ENCODE data around the gene FAAP24.
A peak's percentile ranks its signal among the peaks of the same experiment; 100 is the strongest.
"Not testable (repeated sequence)": the region's sequence is repeated elsewhere in the genome, so short reads cannot be mapped to it uniquely, and the experiment has no call there.

The FAAP24 gene, protein sequence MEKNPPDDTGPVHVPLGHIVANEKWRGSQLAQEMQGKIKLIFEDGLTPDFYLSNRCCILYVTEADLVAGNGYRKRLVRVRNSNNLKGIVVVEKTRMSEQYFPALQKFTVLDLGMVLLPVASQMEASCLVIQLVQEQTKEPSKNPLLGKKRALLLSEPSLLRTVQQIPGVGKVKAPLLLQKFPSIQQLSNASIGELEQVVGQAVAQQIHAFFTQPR

DNA sequence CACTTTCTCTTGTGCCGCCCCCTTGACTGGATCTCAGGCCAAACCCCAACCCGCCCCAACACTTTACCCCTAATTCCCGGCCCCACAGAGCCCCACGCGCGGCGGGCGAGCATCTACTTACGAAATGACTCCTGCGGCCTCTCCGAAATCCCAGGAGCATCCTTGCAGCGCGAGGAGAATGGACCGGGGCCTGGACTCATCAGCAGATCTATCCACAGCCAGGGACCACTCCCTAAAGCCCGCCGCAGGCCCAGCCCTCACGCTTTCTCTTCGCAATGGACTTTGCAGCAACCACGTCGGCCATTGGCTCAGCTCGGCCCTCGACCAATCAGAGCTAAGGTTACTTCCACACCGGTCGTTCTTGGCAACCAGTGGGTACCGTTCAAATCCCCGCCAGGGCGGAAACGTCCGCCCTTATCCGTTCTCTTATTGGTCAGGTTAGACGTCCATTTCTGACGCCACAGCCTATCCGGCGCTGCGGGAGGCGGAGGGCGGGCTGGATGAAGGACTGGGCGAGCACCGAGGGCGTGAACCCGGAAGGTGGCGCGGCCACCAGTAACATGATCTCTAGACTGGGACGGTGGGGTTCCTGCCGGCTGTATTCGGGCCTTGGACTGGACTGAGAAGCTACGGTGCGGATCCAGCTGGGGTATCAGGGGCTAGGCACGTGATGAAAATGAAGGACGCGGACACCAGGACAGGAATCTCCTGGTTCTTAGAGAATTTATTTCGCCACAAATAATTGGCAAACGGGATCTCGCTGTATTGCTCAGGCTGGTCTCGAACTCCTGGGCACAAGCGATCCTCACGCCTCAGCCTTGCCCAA is at the start of gene FAAP24, which contains the start of gene CEP89:
TSS of gene FAAP24 (plus strand) at position 528 of the 826 bp plus-strand sequence. CDS start 955 bp downstream, outside the sequence.
TSS of gene CEP89 (minus strand) at position 244 of the 826 bp plus-strand sequence. CDS start at position 160, 84 bp downstream.
- peak; percentile 98 for DNase-seq

DNA sequence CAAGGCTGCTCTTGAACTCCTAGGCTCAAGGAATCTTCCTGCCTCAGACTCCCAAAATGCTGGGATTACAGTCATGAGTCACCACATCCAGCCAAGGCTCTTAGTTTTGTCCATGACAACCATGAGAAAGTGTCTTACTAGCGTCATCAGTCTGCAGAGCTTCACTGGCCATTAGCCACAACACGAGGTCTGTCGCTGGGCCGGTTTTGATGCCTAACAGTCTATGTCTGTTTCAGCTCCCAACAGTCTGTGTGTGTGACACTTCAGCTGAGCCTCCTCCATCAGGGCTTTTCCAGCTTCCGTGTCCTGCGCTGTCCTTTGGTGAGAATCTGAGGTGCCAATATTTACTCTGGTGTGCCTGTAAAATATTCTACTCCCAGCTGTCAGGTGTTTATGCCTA is 47.8 kb upstream of the FAAP24 start:
- DNase-seq = no peak

DNA sequence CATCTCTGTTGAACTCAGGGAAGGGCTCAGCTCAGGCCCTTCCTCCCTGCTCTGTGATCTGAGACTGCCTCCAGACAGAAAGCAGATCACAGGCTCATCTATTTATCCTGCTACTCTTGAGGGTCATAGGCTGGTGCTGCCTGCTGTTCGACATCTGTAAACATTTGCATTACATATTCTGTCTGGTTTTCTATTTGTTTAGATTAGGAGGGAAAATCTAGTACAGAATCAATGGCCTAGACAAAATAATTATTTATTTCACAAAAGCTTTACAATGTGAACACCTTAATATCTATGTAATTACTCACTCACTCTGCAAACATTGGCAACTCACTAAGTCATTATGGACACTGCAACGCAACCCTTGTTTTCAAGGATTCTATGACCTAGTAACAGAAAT is 43.2 kb upstream of the FAAP24 start:
- DNase-seq = no peak

- no peak for DNase-seq
Observed at GRCh38 chr19:32930567-32930966, 41.5 kb upstream of the FAAP24 start.

- DNase-seq = no peak
Observed at GRCh38 chr19:32933571-32933970, 38.5 kb upstream of the FAAP24 start.

- no peak for DNase-seq
Observed at GRCh38 chr19:32935629-32936028, 36.4 kb upstream of the FAAP24 start.

GRCh38 chr19:32936065-32936464 is 36.0 kb upstream of the FAAP24 start:
- no peak for DNase-seq

GRCh38 chr19:32941273-32941672 is 30.8 kb upstream of the FAAP24 start:
- DNase-seq = not testable (repeated sequence)

DNA sequence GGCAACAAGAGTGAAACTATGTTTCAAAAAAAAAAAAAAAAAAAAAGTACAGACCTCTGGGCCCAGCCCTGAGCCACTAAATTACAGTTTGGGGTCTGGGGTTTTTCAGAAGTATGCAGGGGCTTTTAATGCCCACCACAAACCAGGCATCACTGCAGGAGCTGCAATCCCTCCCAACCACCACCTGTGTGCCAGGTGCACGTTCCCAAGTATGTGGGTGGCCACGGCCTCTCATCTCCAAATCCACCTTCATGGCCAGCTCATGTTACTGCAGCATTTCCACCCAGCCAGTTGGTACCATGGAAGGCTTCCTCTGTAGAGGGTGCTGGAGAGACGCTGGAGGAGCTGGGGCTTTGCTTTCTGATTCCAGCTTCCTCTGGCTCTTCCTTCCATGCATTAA is 26.8 kb upstream of the FAAP24 start:
- no peak for DNase-seq

DNA sequence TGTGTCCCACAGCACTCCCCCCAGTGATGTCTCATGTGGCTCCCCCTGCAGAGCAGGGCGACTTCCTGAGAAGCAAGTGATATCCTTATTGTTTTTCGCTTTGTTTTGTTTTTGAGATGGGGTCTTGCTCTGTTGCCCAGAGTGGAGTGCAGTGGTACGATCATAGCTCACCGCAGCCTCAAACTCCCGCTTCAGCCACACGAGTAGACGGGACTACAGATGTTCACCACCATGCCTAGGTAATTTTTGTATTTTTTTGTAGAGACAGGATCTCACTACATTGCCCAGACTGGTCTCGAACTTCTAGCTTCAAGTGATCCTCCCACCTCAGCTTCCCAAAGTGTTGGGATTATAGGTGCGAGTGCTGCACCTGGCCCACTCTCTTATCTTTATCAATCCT is 5.3 kb upstream of the FAAP24 start:
- no peak for DNase-seq

DNA sequence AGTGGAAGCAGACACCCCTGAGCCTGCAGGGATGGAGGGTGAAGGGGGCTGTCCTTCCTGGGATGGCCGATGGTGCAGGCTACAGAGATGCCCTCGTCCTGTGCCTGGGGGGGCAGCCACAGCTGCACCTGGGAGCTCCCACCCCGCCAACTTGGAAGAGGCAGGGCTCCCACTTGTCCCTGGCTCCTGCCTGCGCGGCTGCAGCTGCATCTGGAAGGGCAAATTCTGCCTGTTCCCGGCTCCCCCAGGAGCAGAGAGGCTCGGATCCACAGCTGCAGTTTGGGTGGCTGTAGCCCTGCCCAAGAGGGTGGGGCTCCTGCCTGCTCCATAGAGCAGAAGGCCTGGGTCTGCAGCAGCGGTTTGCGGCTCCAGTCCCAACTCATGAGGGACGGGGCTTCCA is 2.5 kb upstream of the FAAP24 start:
- no peak for DNase-seq

- no peak for DNase-seq
Observed at GRCh38 chr19:32971012-32971595, 938 bp upstream of the FAAP24 start.

- DNase-seq = peak; percentile 48
Observed at GRCh38 chr19:32976223-32976805, 4.3 kb downstream of the FAAP24 start.

DNA sequence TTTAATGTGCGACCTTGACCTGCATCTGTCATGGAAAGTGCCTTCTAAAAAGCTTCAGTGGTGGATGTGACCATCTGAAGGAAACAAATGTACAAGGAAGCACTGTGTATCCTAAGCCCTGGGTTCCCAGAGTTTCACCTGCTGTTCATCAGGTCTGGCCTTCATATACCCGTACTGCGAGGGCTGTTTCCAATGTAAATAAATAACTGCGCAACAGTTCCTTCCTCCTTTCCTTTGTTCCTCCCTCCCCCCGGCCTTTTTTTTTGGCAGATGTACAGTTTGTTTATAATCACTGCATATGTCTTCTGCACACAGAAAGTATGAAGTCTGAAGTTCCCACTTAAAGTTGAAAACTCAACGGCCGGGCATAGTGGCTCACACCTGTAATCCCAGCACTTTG is 5.2 kb downstream of the FAAP24 start:
- DNase-seq = no peak

- DNase-seq = not testable (repeated sequence)
Observed at GRCh38 chr19:32977813-32978212, 5.8 kb downstream of the FAAP24 start.

DNA sequence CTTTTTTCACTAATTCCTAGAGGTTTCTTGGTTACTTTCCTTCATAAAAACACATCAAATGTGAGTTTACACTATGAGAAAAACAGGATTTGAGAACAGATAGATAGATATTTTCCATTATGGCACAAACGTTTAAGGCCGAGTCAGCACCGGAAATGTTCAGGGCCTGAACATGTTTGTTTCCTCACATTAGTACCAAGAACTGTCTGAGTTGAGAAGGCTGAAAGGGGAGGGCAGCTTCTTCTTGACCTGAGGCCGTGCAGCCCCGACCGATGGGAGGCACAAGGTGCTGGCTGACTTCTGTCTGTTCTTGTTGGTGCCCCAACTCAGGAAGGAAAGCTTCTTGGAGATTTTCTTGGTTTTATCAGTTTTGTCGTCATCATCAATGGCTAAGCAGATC is 7.8 kb downstream of the FAAP24 start:
- not testable (repeated sequence) for DNase-seq

- DNase-seq = not testable (repeated sequence)
Observed at GRCh38 chr19:32982488-32982887, 10.4 kb downstream of the FAAP24 start.

- DNase-seq = not testable (repeated sequence)
Observed at GRCh38 chr19:32988254-32988653, 16.2 kb downstream of the FAAP24 start.

DNA sequence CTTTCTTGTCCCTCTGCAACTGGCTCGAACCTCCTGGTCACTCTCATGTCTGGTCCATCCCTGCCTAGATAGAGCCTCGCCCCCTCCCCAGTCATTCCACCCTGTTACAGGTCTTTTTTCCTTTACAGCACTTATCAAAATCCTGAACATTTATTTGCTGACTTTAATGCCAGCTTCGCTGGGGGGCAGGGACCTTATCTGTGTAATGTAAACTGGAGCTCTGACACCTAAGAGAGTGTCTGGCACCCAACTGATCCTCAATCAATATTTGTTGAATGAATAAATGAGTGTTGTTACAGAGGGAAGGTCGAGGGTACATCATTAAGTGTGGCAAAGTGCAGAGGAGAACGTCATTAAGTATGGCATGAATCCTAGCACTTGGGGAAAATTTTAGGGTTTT is 16.7 kb downstream of the FAAP24 start:
- DNase-seq = no peak

- not testable (repeated sequence) for DNase-seq
Observed at GRCh38 chr19:32995966-32996365, 23.9 kb downstream of the FAAP24 start.

DNA sequence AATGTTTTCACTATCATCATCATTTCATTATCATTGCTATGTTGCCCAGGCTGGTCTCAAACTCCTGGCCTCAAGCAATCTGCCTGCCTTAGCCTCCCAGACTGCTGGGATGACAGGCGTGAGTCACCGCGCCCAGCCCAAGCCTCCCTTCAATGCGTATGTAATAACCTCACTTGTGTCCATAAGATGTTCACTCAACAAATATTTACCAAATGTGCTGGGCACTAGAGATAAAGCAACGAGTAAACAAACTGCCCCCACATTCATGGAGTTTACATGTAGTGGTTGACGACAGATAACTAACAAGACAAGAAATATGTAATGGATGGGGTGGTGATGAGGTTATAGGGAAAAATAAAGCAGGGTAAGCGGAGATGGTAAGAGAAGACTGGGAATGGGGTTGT is 25.0 kb downstream of the FAAP24 start:
- not testable (repeated sequence) for DNase-seq

GRCh38 chr19:32997716-32998355 is 25.8 kb downstream of the FAAP24 start:
- DNase-seq = no peak

DNA sequence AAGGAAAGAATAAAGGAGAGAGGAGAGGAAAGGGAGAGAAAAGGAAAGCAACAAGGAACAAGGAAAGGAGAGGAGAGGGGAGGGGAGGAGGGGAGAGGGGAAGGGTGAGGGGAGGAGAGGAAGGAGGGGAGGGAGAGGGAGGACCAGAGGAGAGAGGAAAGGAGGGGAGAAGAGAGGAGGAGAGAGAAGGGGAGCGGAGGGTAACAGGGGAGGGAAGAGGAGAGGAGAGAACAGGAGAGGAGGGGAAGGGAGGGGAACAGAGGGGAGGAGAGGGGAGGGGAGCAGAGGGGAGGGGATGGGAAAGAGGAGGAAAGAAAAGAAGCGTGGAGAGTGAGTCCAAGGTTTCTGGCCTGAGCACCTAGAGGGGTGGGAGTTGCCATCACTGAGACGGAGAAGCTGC is 26.7 kb downstream of the FAAP24 start:
- no peak for DNase-seq

All from CD4-positive, alpha-beta T cell treated with Interleukin-15 for 1 hour (primary cell).